NK-92 (cell line): ENCODE results near the gene DBF4B.
"Not testable (repeated sequence)": the region's sequence is repeated elsewhere in the genome, so short reads cannot be mapped to it uniquely, and the experiment has no call there.

Experiments used
- DNase-seq: peaks from one replicate; lab custom pipeline; 2025; ENCODE audit not compliant: unreplicated experiment; lab: John Stamatoyannopoulos, UW

Gene DBF4B

DNA sequence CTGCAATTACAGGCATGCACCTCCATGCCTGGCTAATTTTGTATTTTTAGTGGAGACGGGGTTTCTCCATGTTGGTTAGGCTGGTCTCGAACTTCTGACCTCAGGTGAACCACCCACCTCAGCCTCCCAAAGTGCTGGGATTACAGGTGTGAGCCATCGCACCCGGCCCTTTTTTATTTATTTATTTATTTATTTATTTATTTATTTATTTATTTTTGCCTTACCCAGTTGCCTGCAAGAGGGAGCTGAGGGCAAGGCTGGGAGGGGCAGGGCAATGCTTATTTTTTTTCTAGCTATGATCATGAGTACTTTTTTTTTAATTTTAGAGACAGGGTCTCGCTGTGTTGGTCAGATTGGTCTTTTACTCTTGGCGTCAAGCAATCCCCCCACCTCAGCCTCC, 17.7 kb downstream of the DBF4B start:
- not testable (repeated sequence) for DNase-seq

DNA sequence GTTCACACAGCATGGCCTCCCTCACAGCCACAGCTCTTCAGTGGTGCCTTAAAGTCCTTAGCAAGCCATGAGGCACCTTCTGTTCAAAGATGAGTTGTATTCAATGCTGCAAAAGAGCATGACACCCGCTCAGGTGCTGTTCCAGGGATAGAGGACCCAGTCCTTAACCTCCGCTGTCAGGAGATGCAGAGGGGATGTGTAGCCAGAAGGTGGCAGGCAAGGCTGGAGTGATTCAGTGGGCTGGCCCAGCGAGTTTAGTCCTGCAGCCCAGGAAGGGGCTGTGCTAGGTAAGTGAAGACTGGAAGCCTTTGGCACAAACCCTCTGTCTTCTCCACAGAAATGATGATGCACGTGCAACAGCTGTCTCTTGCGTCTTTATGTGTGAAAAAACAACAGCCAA, 25.3 kb downstream of the DBF4B start:
- DNase-seq = no peak

DNA sequence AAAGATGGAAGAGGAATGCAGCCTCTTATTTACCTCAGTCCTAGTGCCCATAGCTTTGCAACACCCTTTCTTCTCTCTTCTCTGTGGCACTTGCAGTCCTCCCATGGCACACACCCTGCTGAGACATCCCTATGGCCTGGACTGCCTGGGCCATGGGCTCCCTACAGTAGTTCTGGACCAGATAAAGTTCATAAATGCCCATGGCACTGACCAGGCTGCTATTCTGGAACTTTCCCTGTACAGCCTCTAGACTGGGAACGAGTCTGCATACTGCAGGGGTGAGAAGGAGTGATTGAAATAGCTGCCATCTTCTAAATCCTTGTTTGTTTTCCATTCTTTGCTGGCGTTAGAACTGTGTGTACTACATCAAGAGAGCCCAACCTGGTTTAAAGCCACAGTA, 25.8 kb downstream of the DBF4B start:
- no peak for DNase-seq

DNA sequence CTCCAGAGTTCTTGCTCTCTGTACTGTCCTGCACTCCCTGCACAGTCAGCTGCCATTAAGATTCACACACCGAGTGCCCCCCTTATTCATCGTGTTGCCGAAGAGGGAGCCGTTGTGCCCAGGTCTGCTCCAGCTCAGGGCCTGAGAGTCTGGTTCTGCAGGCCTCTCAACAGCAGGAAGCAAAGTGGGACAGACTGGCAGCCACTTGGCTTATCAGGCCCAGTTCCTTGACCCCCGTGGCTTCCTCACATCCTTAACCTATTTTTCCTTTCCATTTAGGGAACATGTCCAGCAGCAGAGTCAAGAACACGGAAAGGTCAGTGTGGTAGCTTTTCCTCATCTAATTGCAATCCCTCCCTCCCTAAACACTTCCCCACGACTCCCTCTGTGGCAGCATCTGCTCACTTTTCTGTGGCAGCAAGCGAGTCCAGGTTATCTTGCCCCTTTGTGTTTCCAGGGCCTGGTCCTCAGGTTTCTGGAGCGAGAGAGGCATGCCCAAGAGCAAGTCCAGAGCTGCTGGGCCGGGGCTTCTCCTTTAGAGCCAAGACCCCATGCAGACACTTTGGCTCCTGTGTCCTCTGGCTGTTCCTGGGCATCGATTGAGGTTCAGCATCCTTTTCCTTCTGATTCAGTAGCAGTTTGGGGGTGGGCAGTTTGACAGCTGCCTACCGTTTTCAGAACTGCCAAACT, 28.2 kb downstream of the DBF4B start:
- no peak for DNase-seq

DNA sequence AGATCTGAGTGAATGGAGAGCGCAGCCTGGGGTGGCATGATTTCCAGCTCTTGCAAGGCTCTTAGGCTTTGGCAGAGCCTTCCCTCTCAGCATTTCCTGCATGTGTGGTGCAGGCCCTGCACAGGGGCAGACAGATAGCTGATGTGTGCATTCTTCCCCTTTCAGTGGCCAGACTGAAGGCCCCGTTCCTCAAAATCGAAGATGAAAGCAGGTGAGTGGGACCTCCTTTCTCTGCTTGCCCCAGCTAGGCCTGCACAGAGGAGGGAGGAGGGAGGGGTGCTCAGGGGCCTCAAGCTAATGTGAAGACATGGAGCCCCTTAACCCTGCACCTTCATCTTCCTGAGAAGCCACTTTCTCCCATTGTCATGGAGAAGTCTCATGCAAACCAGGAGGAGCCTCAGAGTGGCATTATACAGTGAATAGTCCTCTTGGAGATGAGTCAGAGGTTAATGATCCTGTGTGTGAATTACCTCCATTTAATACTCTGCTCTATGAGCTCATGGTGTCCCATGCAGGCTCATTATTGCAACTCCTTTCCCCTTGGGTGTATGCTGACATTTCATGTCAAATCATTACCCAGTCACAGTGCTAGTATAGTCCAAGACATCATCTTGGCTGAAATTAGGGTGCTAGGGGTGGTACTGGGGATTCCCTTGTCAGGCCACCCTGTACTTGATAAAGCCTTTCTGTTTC, 29.9 kb downstream of the DBF4B start:
- no peak for DNase-seq

DNA sequence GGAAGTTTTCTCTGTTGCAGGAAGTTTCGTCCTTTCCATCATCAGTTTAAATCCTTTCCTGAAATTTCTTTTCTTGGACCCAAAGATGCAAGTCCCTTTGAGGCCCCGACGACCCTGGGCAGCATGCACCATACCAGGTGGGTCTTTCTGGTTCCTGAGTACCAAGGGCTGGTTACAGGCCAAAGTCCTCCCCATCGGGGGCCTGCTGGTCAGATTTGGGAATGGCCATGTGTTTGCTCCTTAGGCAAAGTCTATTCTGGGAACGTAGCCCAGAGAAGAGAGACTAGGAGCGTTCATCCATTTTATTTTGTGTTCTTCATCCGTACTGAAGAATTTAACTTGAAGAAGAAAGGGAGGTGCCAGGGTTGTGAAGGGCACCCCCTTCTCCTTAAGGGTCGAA, 32.9 kb downstream of the DBF4B start:
- no peak for DNase-seq

DNA sequence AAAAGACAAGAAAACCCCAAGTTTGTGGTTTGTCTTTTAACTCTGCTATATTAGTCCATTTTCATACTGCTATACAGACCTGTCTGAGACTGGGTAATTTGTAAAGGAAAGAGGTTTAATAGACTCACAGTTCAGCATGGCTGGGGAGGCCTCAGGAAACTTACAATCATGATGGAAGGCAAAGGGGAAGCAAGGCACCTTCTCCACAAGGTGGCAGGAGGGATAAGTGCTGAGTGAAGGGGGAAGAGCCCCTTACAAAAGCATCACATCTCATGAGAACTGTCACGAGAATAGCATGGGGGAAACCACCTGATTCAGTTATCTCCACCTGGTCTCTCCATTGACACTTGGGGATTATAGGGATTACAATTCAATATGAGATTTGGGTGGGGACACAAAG, 36.8 kb downstream of the DBF4B start:
- no peak for DNase-seq

DNA sequence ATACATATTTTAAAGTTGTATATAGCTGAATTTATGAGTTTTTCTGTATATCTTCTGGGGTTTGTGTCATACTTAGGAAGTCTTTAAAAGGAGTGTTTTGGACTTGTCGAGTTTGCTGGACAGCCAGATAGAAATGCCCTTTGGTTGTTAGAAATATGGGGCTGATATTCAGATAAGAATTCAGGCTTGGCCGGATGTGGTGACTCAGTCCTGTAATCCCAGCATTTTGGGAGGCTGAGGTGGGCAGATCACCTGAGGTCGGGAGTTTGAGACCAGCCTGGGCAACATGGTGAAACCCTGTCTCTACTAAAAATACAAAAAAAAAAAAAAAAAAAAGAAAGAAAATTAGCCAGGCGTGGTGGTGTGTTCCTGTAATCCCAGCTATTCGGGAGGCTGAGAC, 37.3 kb downstream of the DBF4B start:
- not testable (repeated sequence) for DNase-seq

DNA sequence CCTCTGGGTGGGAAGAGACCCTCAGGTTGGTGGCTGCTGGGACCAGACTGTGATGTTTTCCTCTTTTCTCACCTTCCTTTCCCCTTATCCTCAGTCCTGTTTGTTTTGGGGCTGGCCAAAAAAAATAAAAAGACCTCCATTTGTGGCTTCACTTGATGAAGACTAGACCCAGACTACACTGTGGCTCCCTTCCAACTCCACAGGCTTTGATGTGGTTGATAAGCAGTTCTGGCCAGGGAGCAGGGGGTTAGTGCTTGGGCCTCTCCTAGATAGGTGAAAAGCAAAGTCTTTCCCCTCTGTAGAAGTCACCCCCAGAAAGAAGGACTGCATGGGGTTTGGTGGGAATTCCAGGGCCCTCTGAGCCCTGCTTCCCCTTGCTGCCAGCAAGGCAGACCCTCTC, 39.1 kb downstream of the DBF4B start:
- DNase-seq = no peak

DNA sequence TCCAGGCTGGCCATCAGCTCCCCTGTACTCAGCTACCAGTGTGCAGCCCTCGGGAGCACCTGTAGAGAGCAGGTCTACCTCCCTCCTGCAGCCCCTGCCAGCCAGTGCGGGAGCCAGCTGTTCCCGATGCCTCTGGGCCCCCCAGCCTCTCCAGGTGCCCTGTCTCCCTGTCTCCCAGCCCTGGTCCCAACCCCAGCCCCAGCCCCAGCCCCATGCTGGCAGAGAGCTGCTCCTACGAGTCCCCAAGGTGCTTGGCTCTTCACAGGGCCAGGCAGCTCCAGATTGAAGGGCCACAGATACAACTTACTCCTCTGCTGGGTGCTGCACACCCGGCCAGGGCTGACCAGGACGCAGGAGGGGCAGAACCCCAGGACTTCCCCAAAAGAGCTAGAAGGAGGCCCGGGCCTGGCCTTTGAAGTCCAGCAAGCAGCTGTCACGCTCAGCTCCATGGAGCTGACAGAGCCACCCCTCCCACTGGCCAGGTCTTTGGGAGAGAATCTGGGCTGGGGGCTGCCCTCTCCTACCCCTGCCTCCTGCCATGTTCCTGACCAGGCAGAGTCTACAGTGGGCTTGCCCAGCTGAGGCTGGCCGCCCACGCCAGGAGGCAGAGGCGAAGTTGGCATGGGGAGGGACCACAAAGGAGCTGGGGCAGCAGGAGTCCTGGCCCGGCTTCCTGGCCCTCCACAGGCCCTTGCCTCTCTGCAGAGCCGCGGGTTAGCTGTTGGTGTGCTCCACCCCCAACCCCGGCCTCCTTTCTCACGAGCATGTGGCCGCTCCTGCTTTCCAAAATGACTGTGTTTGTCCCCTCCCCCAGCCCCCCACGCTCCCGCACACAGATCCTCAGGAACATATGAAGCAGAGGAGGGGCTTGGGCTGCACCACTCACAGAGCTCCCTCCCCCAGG, 40.9 kb downstream of the DBF4B start:
- no peak for DNase-seq

DNA sequence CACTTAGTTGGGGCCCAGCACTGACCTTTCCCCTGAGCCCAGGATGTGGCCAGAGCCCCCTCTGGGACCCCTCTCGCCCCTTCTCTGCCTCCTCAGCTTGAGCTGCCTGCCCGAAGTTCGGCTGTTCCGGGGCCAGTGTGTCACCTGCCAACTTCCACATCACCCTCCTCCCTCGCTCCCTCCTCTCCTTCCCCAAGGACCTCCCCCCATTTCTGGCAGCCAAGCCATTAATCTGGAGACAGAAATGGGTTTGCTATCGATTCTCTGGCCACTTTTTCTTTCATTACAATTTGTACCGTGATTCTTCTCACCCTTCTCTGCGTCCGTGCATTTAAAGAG, 41.5 kb downstream of the DBF4B start:
- no peak for DNase-seq

DNA sequence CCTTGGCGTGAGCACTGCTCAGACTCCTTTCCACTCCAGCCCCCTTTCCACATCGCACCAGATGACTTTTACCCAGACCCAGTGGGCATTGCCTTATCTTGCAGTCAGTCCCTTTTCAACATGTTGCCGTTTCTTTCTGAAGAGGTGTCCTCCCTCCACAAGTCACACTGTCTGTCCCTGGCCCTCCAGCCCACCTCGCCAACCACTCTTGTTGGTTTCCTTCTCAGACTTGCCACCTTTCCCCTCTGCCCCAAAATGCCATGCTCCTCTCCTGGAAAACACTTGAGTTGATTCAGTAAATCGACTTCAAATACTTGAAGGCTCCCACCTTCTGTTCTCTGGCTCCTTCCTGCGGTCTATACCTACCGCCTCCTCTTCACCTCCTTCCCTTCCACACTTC, 42.9 kb downstream of the DBF4B start:
- DNase-seq = no peak

DNA sequence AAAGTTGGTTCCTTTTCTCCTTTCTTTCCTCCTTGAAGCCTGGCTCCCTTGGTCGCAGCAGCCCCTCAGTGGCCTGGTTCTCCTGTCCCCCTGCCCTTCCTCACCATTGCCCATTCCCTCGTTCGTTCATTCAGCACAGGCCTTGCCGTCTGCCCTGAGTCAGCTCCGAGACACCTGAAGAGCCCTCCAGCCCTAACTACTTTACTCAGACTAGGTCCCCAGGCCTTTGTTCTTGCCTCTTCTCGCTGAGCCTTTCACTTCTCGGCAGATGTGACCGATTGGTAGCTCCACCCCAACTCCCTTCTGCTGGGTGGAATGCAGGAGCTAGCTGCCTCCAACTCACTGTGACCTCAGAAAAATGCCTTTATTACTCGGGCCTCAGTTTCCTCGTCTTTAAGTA, 43.3 kb downstream of the DBF4B start:
- no peak for DNase-seq

DNA sequence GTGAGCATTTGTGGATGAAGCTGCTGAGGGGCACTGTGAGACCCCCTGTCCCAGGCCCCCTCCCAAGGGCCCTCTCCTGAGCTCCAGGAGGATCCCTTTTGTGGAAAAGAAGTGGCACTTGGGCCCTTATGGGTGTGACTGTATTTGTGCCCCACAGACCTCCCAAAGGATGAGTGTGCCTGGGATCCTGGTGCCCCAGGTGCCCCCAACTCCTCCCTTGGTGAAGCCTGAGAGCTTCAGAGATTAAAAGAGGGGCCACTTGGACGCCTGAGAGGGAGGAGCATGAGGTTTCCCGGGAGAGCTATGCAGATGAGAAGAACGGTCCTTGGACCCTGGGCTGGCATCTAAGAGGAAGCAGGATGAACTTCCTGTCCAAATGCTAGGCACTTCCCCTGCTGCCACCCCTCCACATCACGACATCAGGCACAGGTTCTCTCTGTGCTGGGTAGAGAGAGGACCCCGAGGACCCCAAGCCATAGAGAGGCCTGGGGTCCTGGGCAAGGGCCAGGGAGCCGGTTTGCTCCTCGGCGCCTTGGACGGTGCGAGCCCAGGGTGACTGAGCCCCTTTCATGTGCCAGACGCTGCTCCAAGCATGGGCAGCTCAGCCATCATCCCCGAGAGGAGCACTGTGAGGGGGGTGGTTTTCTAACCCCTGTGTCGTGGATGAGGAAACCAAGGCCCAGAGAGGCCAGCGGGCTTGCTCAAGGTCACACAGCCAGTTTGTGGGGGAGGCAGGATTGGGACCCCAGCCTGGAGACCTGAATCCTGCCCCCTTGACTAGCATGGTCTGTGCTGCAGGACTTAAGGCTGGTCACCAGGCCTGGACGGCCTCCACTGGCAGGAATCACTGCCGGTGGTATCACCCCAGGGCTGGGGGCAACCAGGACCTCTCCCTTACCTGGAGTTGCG, 44.7 kb downstream of the DBF4B start:
- DNase-seq = no peak

DNA sequence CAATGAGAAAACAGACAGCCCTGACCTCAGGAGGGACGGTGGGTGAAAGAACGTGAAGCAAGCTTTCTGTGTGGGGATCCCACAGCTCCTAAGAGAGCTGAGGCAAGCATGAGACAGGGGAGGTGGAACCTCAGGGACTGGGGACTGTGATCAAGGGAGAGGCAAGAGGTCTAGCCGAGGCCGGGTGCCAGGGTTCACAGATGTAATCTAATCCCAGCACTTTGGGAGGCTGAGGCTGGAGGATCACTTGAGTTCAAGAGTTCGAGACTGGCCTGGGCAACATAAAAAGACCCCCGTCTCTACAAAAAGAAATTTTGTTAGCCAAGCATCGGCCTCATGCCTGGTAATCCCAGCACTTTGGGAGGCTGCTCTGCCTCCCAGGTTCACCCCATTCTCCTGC, 45.8 kb downstream of the DBF4B start:
- DNase-seq = no peak

DNA sequence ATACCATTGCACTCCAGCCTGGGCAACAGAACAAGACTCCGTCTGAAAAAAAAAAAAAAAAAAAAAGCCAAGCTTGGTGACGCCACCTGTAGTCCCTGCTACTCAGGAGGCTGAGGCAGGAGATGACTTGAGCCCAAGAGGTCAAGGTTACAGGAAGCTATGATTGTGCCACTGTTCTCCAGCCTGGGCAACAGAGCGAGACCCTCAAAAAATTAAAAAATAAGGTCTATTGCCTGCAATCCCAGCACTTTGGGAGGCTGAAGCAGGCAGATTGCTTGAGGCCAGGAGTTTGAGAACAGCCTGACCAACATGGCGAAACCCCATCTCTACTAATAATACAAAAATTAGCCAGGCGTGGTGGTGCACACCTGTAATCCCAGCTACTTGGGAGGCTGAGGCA, 46.7 kb downstream of the DBF4B start:
- not testable (repeated sequence) for DNase-seq

DNA sequence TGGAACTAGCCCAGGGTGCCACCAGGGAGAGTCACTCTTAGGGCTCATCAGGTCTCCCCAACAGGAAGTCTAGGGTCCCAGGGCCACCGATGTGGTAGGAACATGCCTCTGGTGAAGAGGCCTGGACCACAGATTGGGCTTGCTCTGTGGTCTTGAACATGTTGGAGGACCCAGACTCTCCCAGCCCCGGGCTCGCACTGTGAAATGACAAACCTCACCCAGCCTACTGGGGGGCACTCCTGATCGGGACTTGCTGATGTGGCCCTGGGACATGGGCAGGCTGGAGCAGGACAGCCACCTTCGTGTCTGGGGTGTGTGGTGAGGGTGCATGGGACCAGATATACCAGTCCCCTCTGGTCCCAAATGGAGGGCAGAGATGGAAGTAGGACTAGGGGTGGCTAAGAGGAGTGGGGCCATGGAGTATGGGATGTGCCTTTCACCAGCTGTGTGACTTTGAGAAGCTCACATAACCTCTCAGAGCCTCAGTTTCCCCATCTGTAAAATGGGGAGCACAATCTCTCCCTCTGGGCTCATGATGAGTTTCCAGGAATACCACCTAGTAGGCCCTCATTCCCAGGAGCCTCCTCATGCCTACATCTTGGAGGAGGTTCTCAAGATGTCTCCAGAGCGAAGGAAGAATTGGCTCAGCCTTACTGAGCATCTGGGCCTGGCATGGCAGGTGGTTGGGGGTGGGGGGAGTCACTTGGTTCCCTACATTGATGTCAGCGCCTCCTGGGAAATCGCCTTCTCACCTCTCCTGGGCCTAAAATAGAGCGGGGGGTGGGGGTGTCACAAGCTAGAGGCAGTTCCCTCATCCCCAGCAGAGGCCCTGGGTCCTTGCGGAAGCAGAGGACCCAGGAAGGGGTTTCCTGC, 48.8 kb downstream of the DBF4B start:
- no peak for DNase-seq

DNA sequence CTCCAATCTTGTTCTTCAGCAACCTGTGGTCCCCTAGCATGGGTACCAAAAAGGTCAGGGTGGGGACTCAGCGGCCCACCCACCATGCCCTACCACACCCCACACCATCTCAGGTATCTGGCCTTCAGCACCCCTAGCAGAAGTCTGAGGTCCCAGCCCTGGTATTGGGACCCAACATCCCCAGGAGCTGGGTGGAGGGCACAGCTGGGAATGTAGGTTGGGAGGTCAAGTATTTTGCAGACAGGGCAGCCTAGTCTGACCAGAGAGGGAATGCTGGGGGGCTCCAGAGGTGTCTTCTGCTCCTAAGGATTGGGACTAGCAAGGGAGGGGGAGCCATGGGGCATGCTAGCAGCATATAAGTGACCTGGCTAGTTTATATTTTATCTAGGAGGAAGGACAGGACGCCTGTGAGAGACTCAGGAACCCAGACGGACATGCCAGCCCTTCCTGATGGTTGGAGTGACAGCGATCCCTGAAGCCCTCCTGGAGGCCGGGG, 49.5 kb downstream of the DBF4B start:
- DNase-seq = no peak

DNA sequence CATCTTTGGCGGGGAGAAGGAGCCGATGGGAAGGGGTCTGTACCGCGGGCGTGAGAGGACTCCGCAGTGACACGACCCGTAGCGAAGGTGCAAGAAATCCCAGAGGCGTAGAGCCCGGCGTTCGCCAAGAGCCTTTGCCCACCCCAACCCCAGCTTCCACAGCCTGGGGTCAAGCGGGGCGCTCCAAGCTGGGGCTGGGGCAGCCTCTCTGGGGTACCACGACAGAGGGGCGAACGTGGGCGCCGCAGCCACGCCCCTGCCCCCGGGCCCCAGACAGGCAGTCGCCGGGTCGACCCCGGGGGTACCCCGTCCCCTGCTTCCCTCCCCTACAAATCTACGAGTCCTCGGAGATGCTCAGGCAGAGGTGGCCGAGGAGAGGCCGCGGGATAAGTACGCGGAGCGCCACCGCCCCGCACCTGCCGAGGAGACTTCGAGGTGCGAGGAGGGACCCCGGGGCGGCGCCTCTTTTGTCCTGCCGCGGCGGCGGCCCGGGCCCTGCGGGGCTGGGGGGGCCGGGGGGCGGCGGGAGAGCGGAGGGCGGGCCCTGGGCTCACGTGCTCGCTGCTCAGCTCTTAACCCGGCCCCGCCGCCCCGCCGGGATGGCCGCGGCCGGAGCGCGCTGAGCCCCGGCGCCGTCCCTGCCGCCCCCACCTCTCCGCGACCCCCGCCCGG, 50.1 kb downstream of the DBF4B start, which contains the start of gene ADAM11:
ADAM11 (plus strand) TSS at position 575 of the 672 bp plus-strand sequence. CDS start 212 bp downstream, outside the sequence.
- no peak for DNase-seq
